CD14-positive monocyte (primary cell): Measurements from ENCODE around the gene PPP1R9B. TPM values are rescaled to one million over a fixed set of nuclear protein-coding genes. Genes with fewer than 3 reads are reported as not detected.

Experiments used
- DNase-seq, 3 donors: peaks; one replicate each; pipeline ENCODE4 v3.0.0-alpha.2; 2011 to 2022
- H2AFZ ChIP-seq: 2 replicates; pipeline ENCODE4 v1.6.0; 2012; ENCODE audit warnings: mild to moderate bottlenecking, low read depth, low read length, inconsistent platforms; ENCODE audit not compliant: insufficient read depth, poor library complexity, severe bottlenecking
- H3K27ac ChIP-seq, 2 donors: 1 replicate in 1 of 2; 2 replicates in 1 of 2; pipeline ENCODE4 v1.5.1; 2012 to 2013; ENCODE audit warnings: low read length in 2 of 2, control low read depth in 1 of 2, inconsistent platforms in 1 of 2, low read depth in 1 of 2, mild to moderate bottlenecking in 1 of 2
- H3K27me3 ChIP-seq, 2 donors: one replicate each; pipeline versions ENCODE4 v1.6.0 to v1.6.1; 2011 to 2013; ENCODE audit warnings: low read length in 2 of 2; ENCODE audit not compliant: control insufficient read depth in 2 of 2, insufficient read depth in 2 of 2
- H3K36me3 ChIP-seq, 2 donors: replicated peaks in 1 of 2; 1 replicate in 1 of 2; 2 replicates in 1 of 2; pipeline versions ENCODE4 v1.5.1 to v1.6.1; 2012 to 2013; ENCODE audit warnings: low read length in 2 of 2, control low read depth in 1 of 2, inconsistent platforms in 1 of 2, mild to moderate bottlenecking in 1 of 2; ENCODE audit not compliant: insufficient read depth in 2 of 2, control insufficient read depth in 1 of 2
- H3K4me1 ChIP-seq, 2 donors: 1 replicate in 1 of 2; 2 replicates in 1 of 2; pipeline versions ENCODE4 v1.5.1 to v1.6.1; 2012 to 2013; ENCODE audit warnings: low read length in 2 of 2, control low read depth in 1 of 2, inconsistent platforms in 1 of 2, mild to moderate bottlenecking in 1 of 2, moderate library complexity in 1 of 2; ENCODE audit not compliant: insufficient read depth in 2 of 2, control insufficient read depth in 1 of 2
- H3K4me2 ChIP-seq: replicated peaks from 2 replicates; pipeline ENCODE3; 2012; ENCODE audit warnings: low read length, moderate library complexity, mild to moderate bottlenecking; ENCODE audit not compliant: poor library complexity, severe bottlenecking; ENCODE audit errors: extremely low read depth
- H3K4me3 ChIP-seq, 3 experiments: fragments of 200-600 bp in 1 of 3; sonication (generic) in 1 of 3; replicated peaks in 1 of 3; 1 replicate in 2 of 3; 2 replicates in 1 of 3; pipeline ENCODE4 v1.5.1; 2011 to 2013; ENCODE audit warnings: low read length in 3 of 3, mild to moderate bottlenecking in 3 of 3, control low read depth in 2 of 3, low read depth in 2 of 3, inconsistent platforms in 1 of 3, moderate library complexity in 1 of 3
- H3K79me2 ChIP-seq: 2 replicates; pipeline ENCODE4 v1.6.0; 2012; ENCODE audit warnings: mild to moderate bottlenecking, control low read depth, inconsistent platforms, low read length, moderate library complexity; ENCODE audit not compliant: insufficient read depth
- H3K9ac ChIP-seq: 2 replicates; pipeline ENCODE4 v1.6.0; 2017; ENCODE audit warnings: low read length, mild to moderate bottlenecking; ENCODE audit not compliant: insufficient read depth, poor library complexity, severe bottlenecking
- H3K9me3 ChIP-seq, 2 donors: replicated peaks in 1 of 2; 1 replicate in 1 of 2; 2 replicates in 1 of 2; pipeline versions ENCODE4 v1.5.1 to v1.6.1; 2012 to 2013; ENCODE audit warnings: low read length in 2 of 2, control low read depth in 1 of 2; ENCODE audit not compliant: control insufficient read depth in 1 of 2, insufficient read depth in 1 of 2
- H4K20me1 ChIP-seq: 2 replicates; pipeline ENCODE4 v1.6.0; 2012; ENCODE audit warnings: mild to moderate bottlenecking, low read length, control low read depth, moderate library complexity; ENCODE audit not compliant: insufficient read depth
- H3K27ac Mint-ChIP-seq, 7 donors: one replicate each; pipeline ENCODE4 v1.8.0; 2020; ENCODE audit warnings: mild to moderate bottlenecking in 7 of 7, mixed read lengths in 7 of 7, moderate library complexity in 6 of 7, inconsistent platforms in 2 of 7
- H3K27me3 Mint-ChIP-seq, 3 donors: one replicate each; pipeline ENCODE4 v1.8.0; 2021 to 2022; ENCODE audit warnings: low read depth in 3 of 3, mild to moderate bottlenecking in 3 of 3, mixed read lengths in 3 of 3, moderate library complexity in 3 of 3, inconsistent platforms in 1 of 3
- H3K36me3 Mint-ChIP-seq, 2 donors: one replicate each; pipeline ENCODE4 v1.8.0; 2020; ENCODE audit warnings: mixed read lengths in 2 of 2, inconsistent platforms in 1 of 2, mild to moderate bottlenecking in 1 of 2
- H3K4me1 Mint-ChIP-seq: one replicate; pipeline ENCODE4 v1.8.0; 2020; ENCODE audit warnings: mild to moderate bottlenecking, mixed read lengths
- H3K4me3 Mint-ChIP-seq, 2 donors: one replicate each; pipeline ENCODE4 v1.8.0; 2020; ENCODE audit warnings: mild to moderate bottlenecking in 2 of 2, mixed read lengths in 2 of 2, moderate library complexity in 1 of 2
- H3K9me3 Mint-ChIP-seq, 7 donors: one replicate each; pipeline ENCODE4 v1.8.0; 2020 to 2022; ENCODE audit warnings: mixed read lengths in 7 of 7, mild to moderate bottlenecking in 6 of 7, moderate library complexity in 6 of 7, inconsistent platforms in 2 of 7
- WGBS: methylation state at CpG from one replicate; pipeline ENCODE4 v1.1.5; 2013; ENCODE audit warnings: missing lambda C conversion rate; ENCODE audit not compliant: insufficient coverage; 5-methylcytosine and 5-hydroxymethylcytosine counted together
- intact Hi-C, 2 donors: fragments of 100-400 bp; cut with micrococcal nuclease; formaldehyde crosslinking; loops; one replicate each; pipeline versions ENCODE4 v1.15.0 to v1.15.1; 2023
- polyA plus RNA-seq, 3 donors: library from polyadenylated mRNA; depleted of rRNA in 1 of 3; unstranded in 2 of 3; stranded (reverse) in 1 of 3; fragments of 300-500 nt in 2 of 3; fragments of >200 nt in 1 of 3; fragmentation: Illumina TruSeq in 2 of 3; gene quantifications; 1 replicate in 2 of 3; 2 replicates in 1 of 3; pipeline ENCODE4 v1.2.3, GENCODE V29; 2012 to 2021
- TF ChIP-seq, protein P1 (sequence below): fragments of 200-600 bp; IDR thresholded peaks from one replicate; pipeline ENCODE4 v1.8.0; 2022; ENCODE audit warnings: antibody characterized with exemption, mild to moderate bottlenecking

Gene PPP1R9B
- polyA plus RNA-seq, 3 donors, result 0.61 to 86.9 (median 1.3) TPM

DNA sequence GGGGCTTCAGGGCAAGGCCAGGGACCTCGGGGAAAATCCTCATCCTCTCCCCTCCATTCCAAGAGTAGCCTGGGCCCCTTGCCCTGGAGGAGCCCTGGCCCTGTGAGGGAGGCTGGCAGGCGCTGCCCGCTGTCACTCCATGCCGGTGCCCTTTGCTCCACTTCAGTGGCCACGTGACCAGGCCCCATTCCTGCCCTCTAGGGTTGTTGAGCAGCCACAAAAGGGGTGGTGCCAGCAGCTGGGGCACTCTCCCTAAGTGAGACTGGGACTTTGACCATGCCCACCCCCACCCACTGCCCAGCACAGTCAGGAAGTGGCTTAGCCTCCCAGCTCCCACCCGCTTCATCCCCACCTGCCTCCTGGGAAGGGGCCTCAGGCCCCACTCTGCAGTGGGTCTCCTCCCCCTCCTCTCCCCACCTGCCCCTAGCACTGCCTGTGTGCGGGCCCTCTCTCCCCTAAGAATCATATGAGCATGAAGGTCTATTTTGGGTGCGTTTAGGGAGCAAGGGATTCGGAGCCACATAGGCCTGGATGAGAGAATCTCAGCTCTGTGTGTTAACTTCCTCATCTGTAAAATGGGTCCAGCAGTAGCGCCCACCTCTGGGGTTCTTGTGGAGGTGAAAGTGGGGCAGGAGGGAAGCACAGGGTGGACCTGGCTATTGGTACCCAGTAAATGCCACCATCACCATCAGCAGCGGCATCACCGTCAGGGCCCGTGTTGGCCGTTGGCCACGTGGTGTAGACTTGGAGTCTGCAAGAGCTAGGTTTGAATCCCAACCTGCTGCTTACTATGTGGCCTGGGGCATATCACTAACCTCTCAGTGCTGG lies 48.1 kb downstream of the PPP1R9B start:
- Histone ChIP-seq H3K27ac (no peak overlapping the region), H3K79me2 (no peaks in the 10 kb centered on the region), H3K4me1 (no peaks in the 10 kb centered on the region), H4K20me1 (no peaks in the 10 kb centered on the region), H3K9ac (no peak overlapping the region), H3K36me3 (peaks cover 33 to 36% of the 10 kb centered on the region in 2 donors), H3K27me3 (no peaks in the 10 kb centered on the region), H2AFZ (no peak overlapping the region), H3K4me3 (no peak overlapping the region), H3K9me3 (no peaks in the 10 kb centered on the region), H3K4me2 (no peak overlapping the region)
- H3K4me3 Mint-ChIP-seq, result no peak overlapping the region
- 92% methylated on average over 7 of the region's 15 CpGs for WGBS
- no peaks in the 10 kb centered on the region for H3K4me1 Mint-ChIP-seq
- no peak overlapping the region for H3K27ac Mint-ChIP-seq
- no peaks in the 10 kb centered on the region for H3K9me3 Mint-ChIP-seq
- peaks cover 46 to 69% of the 10 kb centered on the region in 2 donors for H3K36me3 Mint-ChIP-seq
- no peak for DNase-seq
- TF ChIP-seq, protein P1, sequence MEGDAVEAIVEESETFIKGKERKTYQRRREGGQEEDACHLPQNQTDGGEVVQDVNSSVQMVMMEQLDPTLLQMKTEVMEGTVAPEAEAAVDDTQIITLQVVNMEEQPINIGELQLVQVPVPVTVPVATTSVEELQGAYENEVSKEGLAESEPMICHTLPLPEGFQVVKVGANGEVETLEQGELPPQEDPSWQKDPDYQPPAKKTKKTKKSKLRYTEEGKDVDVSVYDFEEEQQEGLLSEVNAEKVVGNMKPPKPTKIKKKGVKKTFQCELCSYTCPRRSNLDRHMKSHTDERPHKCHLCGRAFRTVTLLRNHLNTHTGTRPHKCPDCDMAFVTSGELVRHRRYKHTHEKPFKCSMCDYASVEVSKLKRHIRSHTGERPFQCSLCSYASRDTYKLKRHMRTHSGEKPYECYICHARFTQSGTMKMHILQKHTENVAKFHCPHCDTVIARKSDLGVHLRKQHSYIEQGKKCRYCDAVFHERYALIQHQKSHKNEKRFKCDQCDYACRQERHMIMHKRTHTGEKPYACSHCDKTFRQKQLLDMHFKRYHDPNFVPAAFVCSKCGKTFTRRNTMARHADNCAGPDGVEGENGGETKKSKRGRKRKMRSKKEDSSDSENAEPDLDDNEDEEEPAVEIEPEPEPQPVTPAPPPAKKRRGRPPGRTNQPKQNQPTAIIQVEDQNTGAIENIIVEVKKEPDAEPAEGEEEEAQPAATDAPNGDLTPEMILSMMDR, result no peak
- peaks cover 0 to 1% (median 1%) of the 10 kb centered on the region in 3 donors for H3K27me3 Mint-ChIP-seq
- intact Hi-C loops, result no loop called here

DNA sequence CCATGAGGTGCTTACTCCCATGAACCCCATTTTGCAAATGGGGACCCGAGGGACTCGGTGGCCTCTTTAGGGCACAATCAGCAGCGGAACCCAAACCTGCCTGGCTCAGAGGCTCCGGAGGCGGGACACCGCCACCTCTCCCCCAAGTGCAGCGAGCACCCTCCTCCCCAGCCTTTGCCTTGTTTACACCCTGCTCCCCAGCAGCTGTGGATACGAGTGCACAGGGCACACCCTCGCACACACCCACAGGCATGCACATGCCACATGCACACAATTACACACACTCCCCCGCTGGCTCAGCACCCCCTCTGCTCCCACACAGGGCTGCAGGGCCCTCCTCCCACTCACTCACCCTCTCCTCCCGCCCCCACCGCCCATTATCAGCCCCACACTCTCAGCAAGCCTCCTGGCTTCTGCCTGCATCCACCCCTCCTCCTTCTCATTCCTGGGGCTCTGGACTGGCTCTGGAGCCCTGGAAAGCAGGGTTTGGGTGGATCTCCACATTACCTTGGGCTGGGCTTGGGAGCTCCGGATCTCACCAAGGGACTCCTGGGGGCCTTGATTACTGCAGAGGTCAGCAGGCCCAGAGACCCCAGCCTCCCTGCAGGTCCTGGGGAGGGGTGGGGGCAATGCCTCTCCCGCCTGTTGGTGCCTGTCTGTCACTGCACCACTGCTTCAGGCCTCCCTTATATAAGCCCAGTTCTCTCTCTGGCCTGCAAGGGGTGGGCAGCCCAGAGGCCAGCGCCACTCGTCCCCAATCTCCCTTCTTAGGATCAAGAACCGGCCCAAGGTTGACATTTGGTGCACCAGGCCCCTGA lies 48.9 kb downstream of the PPP1R9B start:
- H3K4me3 ChIP-seq, result no peak overlapping the region
- H3K27ac ChIP-seq, result no peak overlapping the region
- no peaks in the 10 kb centered on the region for H3K4me1 ChIP-seq
- Mint-ChIP-seq H3K4me1 (peaks cover 4% of the 10 kb centered on the region), H3K27me3 (peaks cover 0 to 1% (median 1%) of the 10 kb centered on the region in 3 donors), H3K4me3 (no peak overlapping the region), H3K36me3 (peaks cover 40 to 63% of the 10 kb centered on the region in 2 donors), H3K9me3 (no peaks in the 10 kb centered on the region), H3K27ac (no peak overlapping the region)
- H3K9ac ChIP-seq, result no peak overlapping the region
- no peak overlapping the region for H3K4me2 ChIP-seq
- TF ChIP-seq, protein P1, result no peak
- intact Hi-C loops, result no loop called here
- 96% methylated on average over 14 of the region's 17 CpGs for WGBS
- H4K20me1 ChIP-seq, result no peaks in the 10 kb centered on the region
- H3K9me3 ChIP-seq, result no peaks in the 10 kb centered on the region
- H3K36me3 ChIP-seq, result peaks cover 28% of the 10 kb centered on the region in 2 donors
- H3K79me2 ChIP-seq, result no peaks in the 10 kb centered on the region
- no peak overlapping the region for H2AFZ ChIP-seq
- no peaks in the 10 kb centered on the region for H3K27me3 ChIP-seq
- DNase-seq, result no peak
